ENCODE results near the gene SCFD2. TPM values are rescaled to one million over a fixed set of nuclear protein-coding genes. Genes with fewer than 3 reads are reported as not detected.

SCFD2 gene
- total RNA-seq, 1 donor from 2014 or later: 11.9 TPM

DNA sequence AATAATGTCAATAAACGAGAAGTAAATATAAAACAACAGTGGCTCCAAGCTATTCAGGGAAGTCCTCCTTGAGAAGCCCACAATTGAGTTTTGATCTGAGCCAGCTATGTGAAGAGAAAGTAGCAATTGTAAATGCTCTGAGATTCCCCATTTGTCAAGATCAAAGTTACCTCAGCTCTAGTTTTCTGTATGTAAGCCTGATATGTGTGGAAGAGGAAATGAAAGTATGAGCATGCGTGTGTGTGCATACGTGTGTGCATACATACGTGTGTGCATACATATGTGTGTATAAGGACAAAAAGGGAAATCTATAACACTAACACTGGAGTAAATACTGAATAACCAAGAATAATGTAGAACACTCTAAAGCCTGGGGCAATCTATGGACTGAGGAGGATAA lies 130.3 kb downstream of the SCFD2 start:
- Histone ChIP-seq H2AFZ (ENCODE audit: low read depth, low read length) (no peak overlapping the region), H3K9ac (ENCODE audit: low read length) (no peak overlapping the region), H3K36me3 (ENCODE audit: insufficient read depth, low read length) (no peaks in the 10 kb centered on the region), H3K4me3 (ENCODE audit: insufficient read depth, low read depth, low read length) (no peak overlapping the region), H3K79me2 (ENCODE audit: insufficient read depth, low read length) (no peaks in the 10 kb centered on the region), H3K4me2 (ENCODE audit: low read length) (no peak overlapping the region), H3K27ac (ENCODE audit: low read depth, low read length) (no peak overlapping the region), H3K9me3 (ENCODE audit: insufficient read depth, low read depth, low read length) (no peaks in the 10 kb centered on the region), H3K4me1 (ENCODE audit: insufficient read depth, low read length) (no peaks in the 10 kb centered on the region), H4K20me1 (ENCODE audit: insufficient read depth, low read length) (no peaks in the 10 kb centered on the region), H3K27me3 (ENCODE audit: insufficient read depth, low read length) (no peaks in the 10 kb centered on the region)
- no peak for TF ChIP-seq EZH2 (IDR thresholded peaks at IDR 0.05; ENCODE audit: insufficient read depth, low read length)
- TF ChIP-seq, protein P1, sequence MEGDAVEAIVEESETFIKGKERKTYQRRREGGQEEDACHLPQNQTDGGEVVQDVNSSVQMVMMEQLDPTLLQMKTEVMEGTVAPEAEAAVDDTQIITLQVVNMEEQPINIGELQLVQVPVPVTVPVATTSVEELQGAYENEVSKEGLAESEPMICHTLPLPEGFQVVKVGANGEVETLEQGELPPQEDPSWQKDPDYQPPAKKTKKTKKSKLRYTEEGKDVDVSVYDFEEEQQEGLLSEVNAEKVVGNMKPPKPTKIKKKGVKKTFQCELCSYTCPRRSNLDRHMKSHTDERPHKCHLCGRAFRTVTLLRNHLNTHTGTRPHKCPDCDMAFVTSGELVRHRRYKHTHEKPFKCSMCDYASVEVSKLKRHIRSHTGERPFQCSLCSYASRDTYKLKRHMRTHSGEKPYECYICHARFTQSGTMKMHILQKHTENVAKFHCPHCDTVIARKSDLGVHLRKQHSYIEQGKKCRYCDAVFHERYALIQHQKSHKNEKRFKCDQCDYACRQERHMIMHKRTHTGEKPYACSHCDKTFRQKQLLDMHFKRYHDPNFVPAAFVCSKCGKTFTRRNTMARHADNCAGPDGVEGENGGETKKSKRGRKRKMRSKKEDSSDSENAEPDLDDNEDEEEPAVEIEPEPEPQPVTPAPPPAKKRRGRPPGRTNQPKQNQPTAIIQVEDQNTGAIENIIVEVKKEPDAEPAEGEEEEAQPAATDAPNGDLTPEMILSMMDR (IDR thresholded peaks at IDR 0.05; ENCODE audit: insufficient read depth, low read depth, low read length): no peak
- H3K27ac Mint-ChIP-seq (ENCODE audit: unreplicated experiment): no peak overlapping the region
- no peak for DNase-seq (ENCODE audit: low read depth)
- peaks cover 5% of the 10 kb centered on the region for H3K36me3 Mint-ChIP-seq (ENCODE audit: low read depth, unreplicated experiment)
- no peaks in the 10 kb centered on the region for H3K27me3 Mint-ChIP-seq (ENCODE audit: low read depth, unreplicated experiment)
- H3K4me1 Mint-ChIP-seq (ENCODE audit: low read depth, unreplicated experiment): no peaks in the 10 kb centered on the region
- no peak overlapping the region for H3K4me3 Mint-ChIP-seq (ENCODE audit: unreplicated experiment)
- FAIRE-seq: no peak
- H3K9me3 Mint-ChIP-seq (ENCODE audit: unreplicated experiment): peaks cover 5% of the 10 kb centered on the region

DNA sequence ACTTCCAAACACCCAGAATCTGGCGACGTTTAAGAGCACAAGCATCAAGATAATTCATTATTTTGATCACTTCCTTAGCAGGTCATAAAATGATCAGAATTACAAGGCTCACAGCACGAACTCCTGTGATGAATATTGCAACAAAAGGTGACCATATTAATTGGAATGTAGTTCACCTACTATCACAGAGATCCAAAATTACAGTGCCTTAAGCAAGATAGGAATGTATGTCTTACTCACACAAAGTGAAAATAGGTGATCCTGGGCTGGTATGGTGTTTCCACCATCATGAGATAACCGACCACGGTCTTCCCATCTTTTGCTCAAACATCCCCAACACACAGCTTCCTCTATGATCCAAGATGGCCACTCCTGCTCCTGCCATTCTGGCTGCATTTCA lies 131.2 kb downstream of the SCFD2 start:
- peaks cover 3% of the 10 kb centered on the region for H3K36me3 Mint-ChIP-seq (ENCODE audit: low read depth, unreplicated experiment)
- H2AFZ ChIP-seq (ENCODE audit: low read depth, low read length): no peak overlapping the region
- no peaks in the 10 kb centered on the region for H4K20me1 ChIP-seq (ENCODE audit: insufficient read depth, low read length)
- no peaks in the 10 kb centered on the region for H3K27me3 ChIP-seq (ENCODE audit: insufficient read depth, low read length)
- no peak overlapping the region for H3K27ac ChIP-seq (ENCODE audit: low read depth, low read length)
- no peaks in the 10 kb centered on the region for H3K9me3 ChIP-seq (ENCODE audit: insufficient read depth, low read depth, low read length)
- no peaks in the 10 kb centered on the region for H3K27me3 Mint-ChIP-seq (ENCODE audit: low read depth, unreplicated experiment)
- H3K36me3 ChIP-seq (ENCODE audit: insufficient read depth, low read length): no peaks in the 10 kb centered on the region
- DNase-seq (ENCODE audit: low read depth): no peak
- no peak overlapping the region for H3K4me3 ChIP-seq (ENCODE audit: insufficient read depth, low read depth, low read length)
- H3K4me2 ChIP-seq (ENCODE audit: low read length): no peak overlapping the region
- H3K4me3 Mint-ChIP-seq (ENCODE audit: unreplicated experiment): no peak overlapping the region
- no peak overlapping the region for H3K27ac Mint-ChIP-seq (ENCODE audit: unreplicated experiment)
- FAIRE-seq: no peak
- H3K4me1 ChIP-seq (ENCODE audit: insufficient read depth, low read length): no peaks in the 10 kb centered on the region
- TF ChIP-seq EZH2 (IDR thresholded peaks at IDR 0.05; ENCODE audit: insufficient read depth, low read length): no peak
- TF ChIP-seq, protein P1 (IDR thresholded peaks at IDR 0.05; ENCODE audit: insufficient read depth, low read depth, low read length): no peak
- peaks cover 2% of the 10 kb centered on the region for H3K9me3 Mint-ChIP-seq (ENCODE audit: unreplicated experiment)
- H3K79me2 ChIP-seq (ENCODE audit: insufficient read depth, low read length): no peaks in the 10 kb centered on the region
- no peak overlapping the region for H3K9ac ChIP-seq (ENCODE audit: low read length)
- H3K4me1 Mint-ChIP-seq (ENCODE audit: low read depth, unreplicated experiment): no peaks in the 10 kb centered on the region

DNA sequence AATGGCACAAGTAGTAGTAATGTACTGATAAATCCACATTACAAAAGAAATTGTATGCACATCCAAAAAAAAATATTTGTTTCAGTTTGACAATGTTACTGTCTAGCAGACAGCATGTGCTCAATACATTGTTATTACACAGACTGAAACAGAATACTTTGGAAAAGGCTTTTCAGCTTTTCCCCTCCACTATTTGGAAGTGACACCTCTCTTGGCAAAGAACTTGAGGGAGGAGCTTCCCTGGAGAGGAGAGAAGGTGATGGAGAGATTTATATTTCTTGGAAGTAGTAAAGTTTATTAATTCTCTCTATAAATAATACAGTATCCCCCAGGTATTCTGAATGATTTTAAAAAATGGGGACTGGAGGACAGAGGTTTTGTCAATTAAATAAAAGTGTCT lies 131.8 kb downstream of the SCFD2 start:
- no peaks in the 10 kb centered on the region for H3K27me3 ChIP-seq (ENCODE audit: insufficient read depth, low read length)
- DNase-seq (ENCODE audit: low read depth): no peak
- Mint-ChIP-seq H3K27me3 (ENCODE audit: low read depth, unreplicated experiment) (no peaks in the 10 kb centered on the region), H3K4me3 (ENCODE audit: unreplicated experiment) (no peak overlapping the region), H3K27ac (ENCODE audit: unreplicated experiment) (no peak overlapping the region), H3K9me3 (ENCODE audit: unreplicated experiment) (no peaks in the 10 kb centered on the region), H3K4me1 (ENCODE audit: low read depth, unreplicated experiment) (no peaks in the 10 kb centered on the region), H3K36me3 (ENCODE audit: low read depth, unreplicated experiment) (peaks cover 2% of the 10 kb centered on the region)
- no peak overlapping the region for H3K4me3 ChIP-seq (ENCODE audit: insufficient read depth, low read depth, low read length)
- H2AFZ ChIP-seq (ENCODE audit: low read depth, low read length): no peak overlapping the region
- no peak for FAIRE-seq
- no peaks in the 10 kb centered on the region for H3K4me1 ChIP-seq (ENCODE audit: insufficient read depth, low read length)
- no peaks in the 10 kb centered on the region for H3K9me3 ChIP-seq (ENCODE audit: insufficient read depth, low read depth, low read length)
- no peaks in the 10 kb centered on the region for H3K79me2 ChIP-seq (ENCODE audit: insufficient read depth, low read length)
- H3K36me3 ChIP-seq (ENCODE audit: insufficient read depth, low read length): no peaks in the 10 kb centered on the region
- H3K4me2 ChIP-seq (ENCODE audit: low read length): no peak overlapping the region
- H4K20me1 ChIP-seq (ENCODE audit: insufficient read depth, low read length): no peaks in the 10 kb centered on the region
- TF ChIP-seq, protein P1 (IDR thresholded peaks at IDR 0.05; ENCODE audit: insufficient read depth, low read depth, low read length): no peak
- TF ChIP-seq EZH2 (IDR thresholded peaks at IDR 0.05; ENCODE audit: insufficient read depth, low read length): no peak
- no peak overlapping the region for H3K27ac ChIP-seq (ENCODE audit: low read depth, low read length)
- H3K9ac ChIP-seq (ENCODE audit: low read length): no peak overlapping the region

Measured in astrocyte (in vitro differentiated cells and primary cell).